COLO668 (cell line): ENCODE results near the gene NR2E3.

Experiments used
- DNase-seq: peaks from one replicate; lab custom pipeline; 2025; ENCODE audit not compliant: unreplicated experiment; lab: John Stamatoyannopoulos, UW

The NR2E3 gene

DNA sequence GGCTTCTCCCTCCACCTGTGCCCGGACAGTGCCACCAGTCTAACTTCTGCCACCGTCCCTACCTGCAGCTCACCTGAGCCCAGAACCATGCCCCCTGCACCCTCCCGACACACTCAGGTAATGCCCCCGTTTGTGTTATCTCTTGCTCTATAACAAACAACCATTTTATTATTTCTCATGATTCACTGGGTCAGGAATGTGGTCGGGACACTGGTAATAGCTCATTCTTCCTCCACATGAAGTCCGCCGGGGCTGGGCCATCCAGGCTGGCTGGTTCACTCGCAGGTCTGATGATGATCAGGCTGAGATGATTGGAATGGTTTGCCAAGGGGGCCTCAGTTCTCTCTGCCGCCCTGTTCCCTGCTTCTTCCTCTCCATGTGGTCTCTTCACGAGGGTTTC lies 20.3 kb upstream of the NR2E3 start:
- no peak for DNase-seq

DNA sequence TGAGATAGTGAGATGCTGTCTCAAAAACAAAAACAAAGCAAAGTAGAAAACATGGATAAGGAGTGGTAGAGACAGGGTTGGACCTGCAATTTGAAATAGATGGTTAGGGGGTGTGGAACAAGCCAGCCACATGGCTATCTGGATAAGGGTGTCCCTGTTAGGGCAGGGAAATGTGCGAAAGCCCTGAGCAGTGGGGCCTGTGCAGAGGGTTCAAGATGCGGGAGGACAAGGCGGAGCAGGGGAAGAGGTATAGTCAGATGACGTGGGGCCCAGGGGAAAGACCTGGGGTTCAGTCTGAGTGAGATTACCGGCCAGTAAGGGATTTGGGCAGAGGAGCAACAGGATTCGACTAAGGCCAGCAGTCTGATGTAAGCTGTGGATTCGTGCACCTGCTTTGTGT lies 18.4 kb upstream of the NR2E3 start:
- no peak for DNase-seq

DNA sequence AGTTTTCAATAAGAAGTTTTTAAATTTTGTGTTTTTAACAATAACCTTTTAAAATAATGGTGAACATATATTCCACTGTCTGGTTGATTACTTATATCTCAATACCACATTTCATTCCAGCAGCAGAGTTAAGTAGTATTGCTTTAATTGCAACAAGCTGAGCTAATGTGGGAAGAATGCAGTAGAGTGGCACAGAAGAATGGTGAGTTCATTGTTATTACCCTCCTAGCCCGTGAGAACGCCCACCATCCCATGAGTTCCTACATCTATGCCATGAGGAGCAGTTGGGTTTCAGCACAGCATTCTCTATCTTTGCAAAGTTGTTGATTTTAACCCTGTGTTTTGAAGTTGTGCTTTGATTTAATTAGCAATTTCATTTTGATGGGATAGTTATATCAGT lies 17.8 kb upstream of the NR2E3 start:
- DNase-seq = no peak

DNA sequence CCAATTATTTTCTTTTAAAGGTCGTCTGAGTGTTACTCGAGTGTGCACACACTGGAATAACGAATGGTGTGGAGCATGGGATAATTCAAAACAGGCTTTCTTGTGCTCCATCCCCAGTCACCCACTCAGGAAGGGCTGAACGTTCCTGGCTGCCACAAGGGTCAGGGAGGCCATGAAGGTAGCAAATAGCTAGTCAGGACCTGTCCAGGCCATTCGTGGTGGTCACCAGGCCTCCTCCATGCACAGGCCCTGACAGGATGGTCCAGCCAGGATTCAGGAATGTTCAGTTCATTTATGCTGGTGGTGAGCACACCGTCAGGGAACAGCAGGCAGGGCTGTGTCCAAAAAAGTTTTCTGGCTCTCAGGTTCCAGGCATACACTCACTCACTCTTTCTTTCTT lies 11.7 kb upstream of the NR2E3 start:
- DNase-seq = no peak

DNA sequence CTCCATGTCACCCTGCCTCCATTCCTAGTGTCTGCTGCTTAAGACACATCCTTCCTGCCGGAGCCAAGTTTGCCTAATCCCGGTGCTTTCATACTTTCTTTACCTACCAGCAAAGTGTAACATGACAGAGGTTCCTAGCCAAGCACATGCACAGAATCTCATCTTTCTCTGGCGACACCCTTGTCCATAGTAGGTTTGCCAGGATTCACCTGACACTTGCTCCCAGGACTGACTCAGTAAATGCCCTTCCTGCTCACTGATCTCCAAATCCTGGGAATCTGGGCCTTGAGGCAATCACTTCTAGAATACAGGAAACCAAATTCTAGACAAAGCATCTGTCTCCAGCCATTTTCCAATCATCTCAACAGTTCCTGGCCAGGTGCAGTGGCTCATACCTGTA lies 10.2 kb upstream of the NR2E3 start:
- no peak for DNase-seq

DNA sequence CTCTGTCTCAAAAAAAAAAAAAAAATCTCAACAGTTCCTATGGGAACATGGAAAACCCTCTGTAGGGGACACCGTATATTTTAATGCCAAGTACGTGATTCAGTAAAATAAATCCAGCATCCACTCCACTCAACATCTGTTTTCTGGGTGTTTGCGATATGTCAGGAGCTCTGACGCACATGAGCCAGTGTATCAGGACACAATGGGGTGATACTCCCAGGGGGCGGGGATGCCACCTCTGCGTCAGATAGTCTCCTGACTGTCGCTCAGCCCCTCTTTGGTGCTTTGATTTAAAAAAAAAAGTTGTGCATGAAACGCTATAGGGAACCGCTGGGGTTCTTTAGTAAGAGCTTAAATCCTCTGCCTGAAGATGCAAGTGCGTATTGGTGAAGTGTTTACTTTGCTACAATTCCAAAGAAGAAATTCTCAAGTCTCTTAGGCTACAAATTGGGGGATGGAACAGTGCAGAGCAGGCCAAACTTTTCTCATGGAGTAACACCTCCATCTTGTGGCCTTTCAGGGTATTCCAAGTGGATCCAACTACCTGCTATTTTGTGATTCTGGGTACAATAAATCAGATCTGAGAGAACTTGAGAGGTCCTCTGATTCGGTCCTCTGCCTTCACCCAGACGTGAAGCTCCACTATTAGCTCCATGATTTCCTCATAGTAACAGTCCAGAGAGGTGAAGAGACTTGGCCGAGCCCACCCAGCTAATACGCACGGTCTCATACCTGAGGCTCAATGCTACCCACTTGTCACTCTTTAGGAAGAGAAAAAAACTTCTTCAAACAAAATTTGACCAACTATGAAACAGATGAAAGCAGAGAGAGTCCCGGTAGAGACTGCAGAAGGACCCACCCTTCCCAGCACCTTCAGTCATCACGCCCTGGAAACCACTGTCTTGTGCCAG lies 9.3 kb upstream of the NR2E3 start:
- DNase-seq = peak; percentile 45

DNA sequence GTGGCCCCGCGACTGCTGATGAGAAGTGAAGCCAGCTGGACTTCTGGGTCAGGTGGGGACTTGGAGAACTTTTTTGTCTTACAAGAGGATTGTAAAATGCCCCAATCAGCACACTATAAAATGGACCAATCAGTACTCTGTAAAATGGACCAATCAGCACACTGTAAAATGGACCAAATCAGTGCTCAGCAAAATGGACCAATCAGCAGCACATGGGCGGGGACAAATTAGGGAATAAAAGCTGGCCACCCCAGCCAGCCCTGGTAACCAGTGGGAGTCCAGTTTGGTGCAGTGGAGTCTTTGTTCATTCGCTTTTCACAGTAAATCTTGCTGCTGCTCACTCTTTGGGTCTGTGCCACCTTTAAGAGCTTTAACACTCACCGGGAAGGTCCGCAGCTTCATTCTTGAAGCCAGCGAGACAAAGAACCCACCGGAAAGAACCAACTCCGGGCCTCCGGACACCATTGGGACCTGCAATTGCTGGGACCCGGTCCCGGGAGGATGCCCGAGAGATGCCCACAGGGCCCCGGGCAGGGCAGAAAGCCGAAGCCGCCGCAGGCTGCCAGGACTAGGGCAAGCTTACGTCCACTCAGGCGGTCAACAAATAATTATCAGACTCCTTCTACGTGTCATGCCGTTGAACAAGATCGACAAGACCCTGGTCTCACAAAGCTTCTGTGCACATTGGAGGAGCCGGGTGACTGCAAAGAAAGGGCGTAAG lies 8.3 kb upstream of the NR2E3 start:
- no peak for DNase-seq

DNA sequence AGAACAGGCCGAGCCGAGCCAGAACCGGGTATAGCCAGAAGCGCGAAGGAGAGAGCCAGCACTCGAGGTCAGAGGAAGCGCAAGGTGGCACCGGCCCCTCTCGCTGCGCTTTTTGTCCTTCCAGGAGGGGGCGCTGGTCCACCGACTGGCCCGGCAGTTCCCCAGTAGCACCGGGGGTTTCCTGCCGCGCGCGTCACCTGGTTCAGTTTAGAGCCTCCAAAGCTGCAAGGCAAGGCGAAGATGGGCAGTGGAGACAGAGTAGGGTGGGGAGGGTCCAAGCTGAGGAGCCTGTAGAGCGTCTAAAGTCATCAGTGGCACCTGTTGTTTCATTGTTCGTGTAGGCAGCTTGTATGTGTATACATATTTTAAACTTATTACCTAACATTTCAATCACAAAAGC lies 7.6 kb upstream of the NR2E3 start:
- no peak for DNase-seq

DNA sequence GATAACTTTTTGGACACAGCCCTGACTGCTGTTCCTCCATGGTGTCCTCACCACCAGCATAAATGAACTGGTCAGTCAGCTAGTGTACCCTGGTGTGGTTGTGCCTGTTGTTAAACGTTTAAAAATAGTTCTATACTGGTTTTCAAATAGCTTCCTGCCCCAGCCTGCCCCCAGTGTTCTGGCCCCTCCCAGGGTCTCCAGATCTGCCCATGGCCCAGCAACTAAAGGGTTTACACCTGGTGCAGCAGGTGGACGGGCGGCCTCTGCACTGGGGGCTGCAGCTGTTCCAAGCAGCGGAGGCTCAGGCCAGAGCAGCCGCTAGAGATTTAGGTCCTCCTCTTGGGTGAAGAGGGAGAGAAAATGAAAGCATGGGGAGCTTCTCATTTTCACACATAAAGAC lies 6.1 kb upstream of the NR2E3 start:
- peak; percentile 28 for DNase-seq

DNA sequence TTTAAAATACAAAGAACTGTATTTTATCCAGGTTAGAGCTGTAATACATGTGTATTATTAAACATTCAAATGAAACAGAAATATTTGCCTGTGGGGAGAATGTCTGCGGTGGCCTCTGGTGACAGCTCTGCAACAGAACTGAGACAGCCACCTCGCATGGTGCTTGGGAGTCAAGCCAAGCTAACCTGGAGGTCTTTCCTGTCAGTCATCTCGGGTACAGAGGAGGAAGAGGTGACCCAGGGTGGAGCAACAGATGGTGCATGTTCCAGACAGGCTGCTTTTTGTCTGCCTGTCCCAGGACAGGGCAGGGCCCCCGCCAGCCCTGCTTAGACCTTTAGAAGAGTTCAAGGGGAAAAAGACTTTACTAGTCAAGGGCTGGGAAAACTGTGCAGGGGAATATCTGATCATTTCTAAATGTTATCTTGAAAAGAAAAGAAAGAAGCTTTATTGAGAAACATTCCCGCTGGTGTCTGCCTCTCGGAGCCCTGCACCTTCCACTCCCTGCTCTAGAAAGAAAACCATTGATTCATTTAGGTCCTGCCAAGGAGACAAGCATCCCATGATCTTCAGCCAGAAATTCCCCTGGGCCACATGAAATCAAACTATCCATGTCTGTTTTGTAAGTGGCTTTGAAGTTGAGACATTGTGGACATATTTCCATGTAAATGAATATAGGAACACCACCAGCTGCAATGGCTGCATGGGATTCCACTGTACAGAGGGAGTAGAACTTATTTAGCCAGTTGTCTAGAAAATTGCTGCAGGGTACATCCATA lies 5.5 kb upstream of the NR2E3 start:
- DNase-seq = no peak

DNA sequence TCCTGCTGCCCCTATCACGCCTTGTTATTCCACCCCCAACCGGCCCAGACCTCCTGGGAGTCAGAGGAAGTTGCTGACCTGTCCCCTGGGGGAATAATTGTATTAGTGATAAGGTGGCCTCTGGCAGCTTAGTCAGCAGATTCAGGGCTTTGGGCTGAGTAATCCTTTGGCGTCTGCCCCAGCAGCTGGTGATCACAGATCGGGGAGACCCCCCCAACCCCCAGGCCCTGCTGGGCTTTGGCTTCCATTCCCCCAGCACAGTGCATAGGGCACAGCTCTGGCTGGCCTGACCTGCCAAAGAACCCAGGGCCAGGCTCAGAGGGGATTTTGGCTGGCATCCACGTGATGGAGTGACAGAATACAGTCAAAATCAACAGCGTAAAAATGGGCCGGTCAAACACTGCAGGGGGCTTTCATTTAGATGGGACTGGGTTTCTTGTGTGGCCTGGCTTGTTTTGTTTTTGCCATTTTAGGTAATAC lies 3.9 kb upstream of the NR2E3 start:
- DNase-seq = no peak

DNA sequence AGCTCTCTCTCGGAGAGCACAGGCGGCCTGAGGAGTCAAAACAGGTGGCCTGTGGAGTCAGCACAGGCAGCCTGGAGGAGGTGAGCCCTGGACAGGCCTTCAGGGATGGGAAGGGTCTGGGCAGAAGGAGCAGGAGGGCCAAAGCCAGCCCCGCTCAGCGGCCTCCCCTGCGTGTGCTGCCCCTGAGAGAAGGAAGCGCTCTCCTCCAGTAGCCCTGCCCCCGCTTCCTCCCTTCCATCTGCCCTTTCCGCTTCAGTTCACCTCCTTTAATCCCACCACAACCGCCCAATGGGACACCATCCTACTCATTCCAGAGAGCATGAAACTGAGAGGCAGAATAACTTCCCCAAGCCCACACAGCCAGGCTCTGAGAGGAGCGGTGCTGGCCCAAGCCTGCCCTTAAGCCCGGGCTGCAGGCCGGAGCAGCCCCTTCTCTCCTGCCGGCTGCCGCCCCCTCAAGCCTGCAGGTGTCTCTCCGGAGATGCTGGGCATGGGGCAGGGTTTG lies 3.2 kb upstream of the NR2E3 start:
- no peak for DNase-seq

DNA sequence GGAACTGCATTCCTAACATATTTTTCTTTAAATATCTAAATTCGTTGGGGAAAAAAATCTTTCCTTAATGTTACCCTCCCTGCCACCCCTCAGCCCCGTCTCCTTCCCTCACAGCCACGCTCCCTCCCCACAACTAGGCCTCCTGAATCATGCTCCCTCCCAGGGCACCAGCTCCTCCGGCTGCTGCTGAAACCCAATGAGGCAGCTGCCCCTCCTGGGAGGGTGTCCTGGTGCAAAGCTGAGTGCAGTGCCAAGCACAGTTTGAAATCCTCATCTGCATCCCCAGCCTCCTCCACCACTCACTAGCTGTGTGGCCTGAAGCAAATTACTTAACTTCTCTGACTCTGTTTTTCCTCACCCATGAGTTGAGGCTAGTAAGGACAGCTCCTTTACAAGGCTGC lies 2.7 kb upstream of the NR2E3 start:
- DNase-seq = no peak

DNA sequence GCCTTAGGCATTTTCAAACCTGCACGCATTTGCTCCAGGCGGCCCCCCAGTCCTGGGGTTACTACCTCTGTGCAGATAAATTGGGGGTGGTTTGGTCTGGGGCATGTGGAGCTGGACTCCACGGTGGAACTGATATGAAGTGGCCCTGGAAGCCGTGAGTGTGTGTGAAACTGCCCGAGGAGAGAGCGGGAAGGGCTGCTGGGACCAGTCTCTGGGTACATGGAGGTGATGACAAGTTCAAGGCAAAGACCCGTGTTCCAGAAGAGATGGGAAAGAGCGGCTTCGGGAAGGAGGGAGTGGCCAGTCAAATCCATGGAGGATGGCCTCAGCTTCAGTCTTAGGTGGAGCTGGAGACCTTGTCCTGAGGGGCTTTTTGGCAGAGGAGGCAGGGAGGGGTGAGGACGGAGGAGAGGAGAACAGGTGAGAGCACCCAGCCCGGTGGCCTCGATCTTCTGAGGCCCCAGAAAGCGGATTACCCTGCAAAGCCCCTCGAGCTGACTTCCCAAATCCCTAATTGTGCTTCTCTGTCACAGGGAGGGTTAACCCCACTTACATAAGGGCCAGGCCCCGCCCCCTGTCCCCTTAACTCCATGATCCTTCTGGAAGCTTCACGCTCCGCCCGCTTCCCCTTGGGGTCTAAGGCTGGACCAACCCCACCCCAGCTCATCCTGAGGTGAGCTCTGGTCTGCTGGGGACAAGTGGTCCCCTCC lies 1.9 kb upstream of the NR2E3 start:
- no peak for DNase-seq

DNA sequence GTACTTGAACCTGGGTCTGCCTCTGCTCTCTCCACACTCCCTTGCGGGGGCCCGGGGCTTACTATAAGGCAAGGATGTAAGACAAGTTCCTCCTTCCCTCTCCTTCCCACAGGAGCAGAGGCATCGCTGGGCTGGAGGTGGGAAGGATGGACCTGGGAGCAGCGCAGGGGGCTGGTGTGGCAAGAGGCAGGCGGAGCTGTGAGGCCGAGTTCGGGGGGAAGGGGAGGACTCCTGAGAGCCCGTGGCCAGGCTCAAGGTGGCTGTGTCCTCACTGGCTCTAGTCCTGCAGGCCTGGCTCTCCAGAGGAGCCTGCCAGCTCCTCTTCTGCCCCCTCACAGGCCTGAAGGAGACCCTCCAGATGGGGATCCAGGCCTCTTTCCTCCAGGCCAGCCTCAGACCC lies 1.0 kb upstream of the NR2E3 start:
- DNase-seq = no peak

DNA sequence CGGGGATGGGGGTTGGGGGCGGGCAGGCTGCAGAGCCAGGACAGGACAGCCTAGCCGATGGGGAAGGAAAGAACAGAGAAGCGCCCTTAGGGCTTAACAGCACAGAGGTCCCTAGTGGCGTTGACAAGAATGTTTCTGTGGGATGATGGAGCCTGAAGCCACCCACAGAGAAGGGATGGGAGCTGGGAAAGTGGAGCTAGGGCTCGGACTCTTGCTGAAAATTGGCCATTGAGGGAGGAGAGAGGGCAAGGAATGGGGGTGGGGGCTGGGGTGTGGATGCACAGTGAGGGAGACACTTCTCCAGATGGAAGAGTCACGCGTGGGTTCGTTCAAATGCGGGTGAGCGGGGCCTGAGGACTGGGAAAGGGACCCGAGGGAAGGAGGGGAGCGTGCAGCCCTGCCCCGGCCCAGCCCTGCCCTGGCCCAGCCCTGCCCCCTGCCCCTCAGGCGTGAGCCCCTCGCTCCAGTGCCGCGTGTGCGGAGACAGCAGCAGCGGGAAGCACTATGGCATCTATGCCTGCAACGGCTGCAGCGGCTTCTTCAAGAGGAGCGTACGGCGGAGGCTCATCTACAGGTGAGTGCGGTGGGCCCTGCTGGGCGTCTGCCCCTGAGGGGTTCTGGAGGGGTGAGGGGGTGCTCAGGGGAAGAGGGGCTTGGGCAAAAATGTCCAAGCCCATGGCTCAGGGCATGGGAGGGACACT lies 832 bp downstream of the NR2E3 start:
- DNase-seq = no peak

DNA sequence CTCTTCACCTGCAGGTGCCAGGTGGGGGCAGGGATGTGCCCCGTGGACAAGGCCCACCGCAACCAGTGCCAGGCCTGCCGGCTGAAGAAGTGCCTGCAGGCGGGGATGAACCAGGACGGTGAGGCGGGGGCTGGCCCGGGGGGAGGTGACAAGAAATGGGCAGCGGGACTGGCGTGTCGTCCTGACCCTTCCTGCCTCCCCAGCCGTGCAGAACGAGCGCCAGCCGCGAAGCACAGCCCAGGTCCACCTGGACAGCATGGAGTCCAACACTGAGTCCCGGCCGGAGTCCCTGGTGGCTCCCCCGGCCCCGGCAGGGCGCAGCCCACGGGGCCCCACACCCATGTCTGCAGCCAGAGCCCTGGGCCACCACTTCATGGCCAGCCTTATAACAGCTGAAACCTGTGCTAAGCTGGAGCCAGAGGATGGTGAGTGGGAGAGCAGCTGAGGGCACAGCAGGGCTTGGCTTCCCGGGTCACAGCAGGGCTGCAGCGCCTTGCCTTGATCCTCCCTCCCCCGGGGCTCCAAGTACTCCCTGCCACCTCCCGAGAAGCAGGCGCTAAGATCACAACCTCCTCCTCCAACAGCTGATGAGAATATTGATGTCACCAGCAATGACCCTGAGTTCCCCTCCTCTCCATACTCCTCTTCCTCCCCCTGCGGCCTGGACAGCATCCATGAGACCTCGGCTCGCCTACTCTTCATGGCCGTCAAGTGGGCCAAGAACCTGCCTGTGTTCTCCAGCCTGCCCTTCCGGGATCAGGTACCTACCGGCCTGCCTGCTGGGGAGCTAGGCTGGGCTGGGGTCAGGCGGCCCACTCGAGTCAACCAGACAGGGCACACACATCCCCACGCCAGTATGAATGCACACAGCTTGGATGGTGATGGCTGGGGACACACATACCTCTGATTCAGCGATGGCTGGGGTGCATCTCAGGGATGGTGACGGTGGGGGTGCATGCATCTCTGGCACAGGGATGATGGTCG lies 1.7 kb downstream of the NR2E3 start:
- DNase-seq = no peak

DNA sequence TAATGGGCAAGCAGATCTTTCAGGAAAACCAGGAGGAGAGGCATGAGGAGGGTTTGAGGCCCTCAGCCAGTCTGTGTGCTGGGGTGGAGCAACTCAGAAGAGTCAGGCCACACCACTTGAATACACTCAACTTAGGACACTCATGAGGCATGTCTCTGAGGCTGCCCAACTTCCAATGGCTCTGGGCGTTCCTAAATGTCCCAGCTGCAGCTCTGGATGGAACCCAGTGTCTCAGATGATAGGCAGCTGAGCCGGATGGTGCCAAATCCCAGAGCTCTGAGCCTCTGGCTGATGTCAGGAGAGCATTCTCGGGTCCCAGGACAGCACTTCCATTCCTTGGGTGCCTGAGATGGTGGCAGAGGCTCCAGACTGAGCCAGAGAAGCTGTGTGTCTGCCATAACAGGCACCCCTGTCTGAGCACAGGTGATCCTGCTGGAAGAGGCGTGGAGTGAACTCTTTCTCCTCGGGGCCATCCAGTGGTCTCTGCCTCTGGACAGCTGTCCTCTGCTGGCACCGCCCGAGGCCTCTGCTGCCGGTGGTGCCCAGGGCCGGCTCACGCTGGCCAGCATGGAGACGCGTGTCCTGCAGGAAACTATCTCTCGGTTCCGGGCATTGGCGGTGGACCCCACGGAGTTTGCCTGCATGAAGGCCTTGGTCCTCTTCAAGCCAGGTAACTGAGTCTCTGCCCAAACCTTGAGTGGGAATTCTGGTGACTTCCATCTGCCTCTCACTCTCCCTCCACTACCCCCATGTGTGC lies 2.8 kb downstream of the NR2E3 start:
- no peak for DNase-seq
